Femur (tissue), 1 donor: ENCODE results near the gene FGG.
"Not testable (repeated sequence)": the region's sequence is repeated elsewhere in the genome, so short reads cannot be mapped to it uniquely, and the experiment has no call there.

Experiments used
- DNase-seq: peaks from one replicate; pipeline ENCODE4 v3.0.0-alpha.2; 2017

The FGG gene

GRCh38 chr4:154610582-154610981 lies 1.9 kb downstream of the FGG start:
- no peak for DNase-seq

- no peak for DNase-seq
Measured at GRCh38 chr4:154609532-154609931, 2.9 kb downstream of the FGG start.

GRCh38 chr4:154608361-154609252 lies 3.8 kb downstream of the FGG start:
- DNase-seq, result no peak

- no peak for DNase-seq
Measured at GRCh38 chr4:154606728-154607723, 5.4 kb downstream of the FGG start.

- no peak for DNase-seq
Measured at GRCh38 chr4:154604696-154605200, 7.7 kb downstream of the FGG start.

- no peak for DNase-seq
Measured at GRCh38 chr4:154603033-154603943, 9.2 kb downstream of the FGG start.

GRCh38 chr4:154602404-154603020 lies 9.9 kb downstream of the FGG start:
- no peak for DNase-seq

GRCh38 chr4:154597798-154598774 lies 14.4 kb downstream of the FGG start:
- DNase-seq, result no peak

GRCh38 chr4:154597281-154597680 lies 15.2 kb downstream of the FGG start:
- DNase-seq, result not testable (repeated sequence)

GRCh38 chr4:154595807-154596206 lies 16.6 kb downstream of the FGG start:
- DNase-seq, result no peak

GRCh38 chr4:154594343-154594742 lies 18.1 kb downstream of the FGG start:
- DNase-seq, result not testable (repeated sequence)

- no peak for DNase-seq
Measured at GRCh38 chr4:154593868-154594267, 18.6 kb downstream of the FGG start.

- no peak for DNase-seq
Measured at GRCh38 chr4:154591890-154592289, 20.6 kb downstream of the FGG start.

GRCh38 chr4:154590329-154591006 lies 22.0 kb downstream of the FGG start, which contains the start of gene FGA:
FGA (minus strand) TSS chr4:154590742; CDS start chr4:154590687, 55 bp downstream.
- no peak for DNase-seq

GRCh38 chr4:154589296-154590197 lies 22.9 kb downstream of the FGG start:
- DNase-seq, result no peak

- no peak for DNase-seq
Measured at GRCh38 chr4:154588198-154588597, 24.3 kb downstream of the FGG start.

GRCh38 chr4:154586296-154587033 lies 26.0 kb downstream of the FGG start:
- no peak for DNase-seq
